ENCODE measurements around the gene CLEC19A.

DNA sequence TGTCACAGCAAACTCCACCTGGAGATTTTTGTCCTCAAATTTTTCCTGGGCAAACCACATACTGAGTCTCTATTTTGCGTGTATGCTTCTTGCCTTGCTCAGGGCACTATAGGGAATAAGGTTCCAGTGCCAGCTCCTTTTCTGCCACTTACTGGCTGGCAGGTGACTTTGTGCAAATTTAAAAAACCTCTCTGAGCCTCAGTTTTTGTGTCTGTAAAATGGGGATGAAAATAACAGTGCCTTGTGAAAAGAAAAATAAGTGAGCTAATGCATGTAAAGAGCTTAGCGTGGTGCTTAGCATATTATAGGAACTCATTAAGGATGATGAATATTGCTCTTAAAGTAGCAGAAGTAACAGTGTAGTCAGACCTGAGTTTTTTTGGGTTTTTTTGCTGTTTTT is 19.9 kb downstream of the CLEC19A start:
- TF ChIP-seq POLR2A (IDR thresholded peaks at IDR 0.05), result no peak
- TF ChIP-seq, protein P1, sequence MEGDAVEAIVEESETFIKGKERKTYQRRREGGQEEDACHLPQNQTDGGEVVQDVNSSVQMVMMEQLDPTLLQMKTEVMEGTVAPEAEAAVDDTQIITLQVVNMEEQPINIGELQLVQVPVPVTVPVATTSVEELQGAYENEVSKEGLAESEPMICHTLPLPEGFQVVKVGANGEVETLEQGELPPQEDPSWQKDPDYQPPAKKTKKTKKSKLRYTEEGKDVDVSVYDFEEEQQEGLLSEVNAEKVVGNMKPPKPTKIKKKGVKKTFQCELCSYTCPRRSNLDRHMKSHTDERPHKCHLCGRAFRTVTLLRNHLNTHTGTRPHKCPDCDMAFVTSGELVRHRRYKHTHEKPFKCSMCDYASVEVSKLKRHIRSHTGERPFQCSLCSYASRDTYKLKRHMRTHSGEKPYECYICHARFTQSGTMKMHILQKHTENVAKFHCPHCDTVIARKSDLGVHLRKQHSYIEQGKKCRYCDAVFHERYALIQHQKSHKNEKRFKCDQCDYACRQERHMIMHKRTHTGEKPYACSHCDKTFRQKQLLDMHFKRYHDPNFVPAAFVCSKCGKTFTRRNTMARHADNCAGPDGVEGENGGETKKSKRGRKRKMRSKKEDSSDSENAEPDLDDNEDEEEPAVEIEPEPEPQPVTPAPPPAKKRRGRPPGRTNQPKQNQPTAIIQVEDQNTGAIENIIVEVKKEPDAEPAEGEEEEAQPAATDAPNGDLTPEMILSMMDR (IDR thresholded peaks at IDR 0.05), result no peak

Data from ovary (tissue), 3 donors.